Jurkat, Clone E6-1 (cell line): Measurements from ENCODE around the gene ALG6. TPM values are rescaled to one million over a fixed set of nuclear protein-coding genes. Genes with fewer than 3 reads are reported as not detected.

Experiments
- DNase-seq: peaks from one replicate; pipeline ENCODE4 v3.0.0-alpha.2; 2011; ENCODE audit warnings: low read depth, low spot score
- H3K4me3 ChIP-seq: 2 replicates; pipeline ENCODE4 v1.5.1; 2011; ENCODE audit warnings: mild to moderate bottlenecking, low read length, control low read depth, moderate library complexity
- polyA plus RNA-seq: library from polyadenylated mRNA; unstranded; fragments of >200 nt; gene quantifications from one replicate; pipeline ENCODE4 v1.2.1, GENCODE V29; 2012; ENCODE audit warnings: missing spikeins; ENCODE audit not compliant: insufficient read length, insufficient read depth

Gene ALG6
- 32.0 TPM for polyA plus RNA-seq

DNA sequence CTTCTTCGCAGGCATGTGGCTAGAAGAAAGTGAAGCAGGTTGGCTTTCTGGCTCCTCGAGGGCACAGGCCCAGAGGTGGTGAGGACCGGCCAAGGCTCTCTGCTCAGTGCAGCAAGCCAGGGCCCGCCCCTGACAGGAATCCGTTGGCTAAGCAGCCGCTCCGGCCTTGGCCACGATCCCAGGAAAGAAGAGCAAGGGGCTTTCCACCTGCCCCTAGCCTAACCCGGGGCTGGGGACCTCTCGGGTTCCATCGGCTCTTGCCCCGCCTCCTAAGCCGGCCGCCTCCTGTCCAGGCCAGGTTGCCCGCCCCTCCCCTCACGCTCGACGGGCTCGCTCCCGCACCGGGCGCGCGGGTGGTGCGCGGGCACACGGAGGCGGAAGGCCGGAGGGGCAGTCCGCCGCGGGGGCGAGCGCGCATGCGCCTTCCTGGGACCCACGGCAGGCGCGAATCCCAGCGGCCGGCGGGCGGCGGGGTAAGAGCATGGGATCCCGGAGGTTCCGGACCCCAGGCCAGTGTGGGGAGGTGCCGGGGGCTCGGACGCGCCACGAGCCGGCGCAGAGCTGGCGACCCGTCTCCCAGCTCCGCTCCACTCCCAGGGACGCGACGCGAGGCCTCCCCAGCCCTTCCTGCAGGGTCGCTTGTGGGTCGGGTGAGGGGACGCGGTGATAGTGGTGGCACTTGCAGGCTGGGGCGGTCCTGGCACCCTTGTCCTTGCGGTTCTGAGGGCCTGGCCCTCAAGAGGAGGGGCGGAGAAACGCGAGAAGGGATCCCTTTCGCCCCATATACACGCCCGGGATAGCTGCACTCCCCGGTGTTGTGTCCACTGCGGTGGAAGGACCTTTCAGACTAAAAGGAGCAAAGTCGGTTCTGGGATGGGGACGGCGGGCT lies at the start of gene ALG6:
Gene ALG6, plus strand, starts transcription at position 413 of the 889 bp plus-strand sequence. CDS start 3,351 bp downstream, outside the sequence.
- peak; percentile 75 for DNase-seq
- peak within 1 kb of the TSS; percentile 95 for H3K4me3 ChIP-seq

DNA sequence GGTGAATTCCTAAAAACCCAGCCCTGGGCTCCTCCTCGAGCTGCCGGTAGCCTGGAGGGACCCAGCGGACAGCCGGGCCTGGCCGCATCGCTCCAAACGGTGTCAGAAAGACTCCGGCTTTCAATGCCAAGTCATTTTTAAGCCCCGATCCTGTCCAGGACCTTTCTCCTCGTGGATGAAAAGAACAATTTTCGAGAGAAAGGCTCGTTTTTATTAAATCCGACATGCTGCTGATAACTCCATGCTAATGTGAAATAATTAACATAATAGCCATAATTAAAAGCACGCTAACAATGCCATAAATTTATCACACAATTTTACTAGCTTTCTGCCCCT lies 49.6 kb upstream of the ALG6 start:
- no peak for DNase-seq
- H3K4me3 ChIP-seq: peak overlapping the region; percentile 57

DNA sequence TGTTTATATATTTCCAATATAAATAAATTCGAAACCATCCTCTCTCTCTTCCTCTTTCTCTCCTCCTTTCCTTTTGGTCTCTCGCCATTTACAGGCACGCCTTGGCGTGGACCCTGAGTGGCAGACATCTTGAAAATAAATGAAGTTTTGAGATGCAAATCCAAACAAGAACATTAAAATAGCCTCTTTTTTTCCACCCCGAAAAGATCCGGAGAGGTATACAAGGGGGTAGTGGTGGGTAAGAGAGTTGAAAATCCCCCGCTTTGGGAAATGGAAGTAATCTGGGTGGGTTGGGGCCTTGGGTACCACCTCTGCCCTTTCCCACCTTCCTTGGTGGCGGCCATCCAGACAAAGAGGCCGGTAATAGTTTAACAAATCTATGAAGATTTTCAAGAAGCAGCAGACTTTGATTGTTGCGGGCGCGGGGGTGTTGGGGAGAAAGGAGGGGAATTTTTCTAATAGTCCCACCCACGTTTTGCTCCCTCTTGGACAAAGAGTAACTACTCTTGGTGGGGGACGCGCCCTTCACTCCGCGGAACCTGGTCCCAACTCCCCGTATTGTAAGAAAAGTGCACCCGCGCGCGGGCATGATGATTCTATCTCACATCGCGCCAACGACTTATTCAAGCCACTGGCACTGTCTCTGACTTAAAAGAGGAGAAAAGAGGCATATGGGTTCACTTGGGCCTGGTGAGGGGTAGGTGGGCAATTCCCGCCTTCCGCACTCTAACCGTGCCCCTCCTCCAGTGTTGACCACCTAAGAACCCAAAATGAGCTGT lies 49.0 kb upstream of the ALG6 start:
- no peak for DNase-seq
- no peak overlapping the region for H3K4me3 ChIP-seq

DNA sequence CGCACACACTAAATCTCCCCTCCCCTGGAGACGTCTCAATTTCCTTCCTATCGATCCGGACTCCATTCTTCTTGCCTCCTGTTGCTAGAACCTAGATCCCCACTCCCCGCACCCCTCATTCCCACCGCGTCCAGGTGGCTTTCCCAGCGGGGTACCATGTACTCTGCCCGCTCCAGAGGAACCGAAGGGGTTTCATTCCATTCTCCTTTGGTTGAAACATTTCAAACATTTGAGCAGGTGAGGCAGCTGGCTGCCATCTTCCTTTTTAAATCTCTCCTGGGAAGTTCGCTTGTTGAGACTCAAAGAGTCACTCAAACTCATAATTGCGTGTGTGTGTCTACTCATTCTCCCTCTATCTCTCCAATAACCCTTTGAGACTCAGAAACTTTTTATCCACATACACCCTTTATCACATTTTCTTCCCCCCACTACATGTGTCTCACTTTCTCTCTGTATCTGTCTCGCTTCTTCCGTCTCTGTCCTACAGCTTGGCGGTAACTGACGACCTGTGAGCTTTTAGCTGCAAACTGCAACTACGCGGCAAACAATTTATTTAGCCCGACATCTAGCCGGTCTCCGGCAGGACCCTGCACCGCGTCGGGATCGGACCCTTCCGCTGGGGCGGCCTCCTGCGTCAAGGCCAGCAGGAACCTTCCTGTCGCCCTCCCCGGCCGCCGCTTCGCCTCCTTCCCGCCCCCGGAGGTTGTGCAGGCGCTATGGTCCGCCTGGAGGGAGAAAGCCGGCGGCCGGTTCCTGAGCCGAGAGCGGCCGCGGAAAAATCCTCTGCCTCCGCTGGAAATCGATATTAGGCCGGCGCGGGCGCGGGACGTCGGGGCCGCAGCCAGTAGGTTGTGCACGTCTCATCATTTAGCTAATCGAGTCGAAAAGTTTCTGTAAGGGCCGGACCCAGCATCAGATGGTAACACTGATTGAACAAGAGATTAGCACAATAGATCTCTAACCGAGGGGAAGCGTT lies 48.1 kb upstream of the ALG6 start:
- no peak for DNase-seq
- H3K4me3 ChIP-seq: no peak overlapping the region

DNA sequence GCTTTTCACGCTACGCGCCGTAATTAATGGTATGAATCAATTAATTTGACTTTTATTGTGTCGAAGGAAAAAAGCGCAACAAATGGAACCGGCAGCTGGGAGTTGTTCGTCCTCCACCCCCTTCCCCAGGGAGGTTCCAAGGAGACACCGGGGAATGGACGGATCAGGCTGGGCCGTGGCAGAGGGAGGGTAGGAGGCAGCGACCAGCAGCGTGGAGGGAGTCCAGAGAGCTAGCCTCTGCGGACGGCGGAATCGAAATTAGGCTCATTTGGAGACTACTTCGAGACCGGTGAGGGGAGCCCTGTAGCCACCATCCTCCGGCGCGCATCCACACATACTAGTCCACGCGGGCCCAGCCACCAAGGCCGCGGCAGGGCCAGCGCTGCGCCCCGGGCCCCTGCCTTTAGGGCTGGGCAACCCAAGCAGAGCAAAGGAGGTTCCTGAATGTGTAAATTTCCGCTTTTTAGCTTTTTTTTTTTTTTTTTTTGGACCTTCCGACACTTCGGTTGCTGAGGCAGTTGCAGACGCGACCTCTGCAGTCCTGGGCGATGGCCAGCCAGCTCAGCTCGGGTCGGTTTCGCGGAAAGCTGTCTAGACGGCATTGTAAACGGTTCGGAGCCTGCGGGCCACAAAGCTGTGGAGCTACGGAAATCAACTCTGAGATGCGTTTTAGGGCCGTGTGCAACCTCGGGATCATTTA lies 47.3 kb upstream of the ALG6 start:
- no peak overlapping the region for H3K4me3 ChIP-seq
- DNase-seq: no peak

DNA sequence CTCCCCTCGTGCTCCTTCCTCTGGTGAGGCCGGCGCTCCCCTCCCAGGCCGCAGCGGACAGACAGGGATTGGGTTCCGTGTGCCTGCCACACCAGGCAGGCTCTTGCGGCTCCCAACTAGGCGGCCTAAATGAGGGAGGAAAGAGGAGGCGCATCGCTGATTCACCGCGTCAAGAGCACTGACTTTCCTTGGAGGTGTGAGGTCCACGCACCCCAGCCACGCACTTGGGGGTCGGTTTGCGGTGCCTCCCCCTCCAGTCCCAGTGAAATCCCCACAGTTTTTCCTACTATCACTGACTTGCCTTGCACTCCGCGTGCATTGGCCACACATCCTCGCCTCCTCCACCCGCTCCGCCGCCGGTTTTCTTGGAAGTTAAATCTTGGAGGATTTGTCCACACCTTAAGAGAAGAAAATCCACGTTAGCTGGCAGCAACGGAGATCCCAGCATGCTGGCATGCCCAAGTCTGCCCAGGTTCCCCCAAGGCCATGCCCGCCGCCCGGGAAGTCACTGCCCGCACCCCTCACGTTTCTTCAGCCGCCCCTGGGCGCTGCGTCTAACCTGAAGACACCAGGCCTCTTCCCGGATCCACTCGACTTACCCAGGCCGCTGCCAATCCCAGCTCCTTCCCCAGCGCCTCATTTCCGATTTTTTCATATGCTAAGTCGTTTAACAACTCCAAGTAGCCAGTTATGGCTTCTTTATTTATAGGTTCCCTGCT lies 46.2 kb upstream of the ALG6 start:
- no peak for DNase-seq
- H3K4me3 ChIP-seq: no peak overlapping the region

DNA sequence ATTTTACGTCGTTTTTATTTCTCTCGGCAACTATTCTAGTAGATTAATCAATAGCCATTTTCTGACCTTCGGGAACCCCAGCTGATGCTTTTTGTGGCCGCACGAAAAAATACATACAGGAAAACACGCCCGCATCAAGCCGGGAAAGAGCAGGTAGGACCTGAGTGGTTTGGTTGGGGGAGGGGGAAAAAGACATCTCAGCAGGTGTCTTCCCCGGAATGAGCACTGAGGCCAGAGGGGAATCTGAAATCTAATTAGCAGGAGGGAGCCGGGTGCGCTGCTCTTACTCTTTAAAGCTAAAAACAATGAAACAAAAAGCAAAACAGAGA lies 45.7 kb upstream of the ALG6 start:
- peak overlapping the region; percentile 50 for H3K4me3 ChIP-seq
- no peak for DNase-seq

DNA sequence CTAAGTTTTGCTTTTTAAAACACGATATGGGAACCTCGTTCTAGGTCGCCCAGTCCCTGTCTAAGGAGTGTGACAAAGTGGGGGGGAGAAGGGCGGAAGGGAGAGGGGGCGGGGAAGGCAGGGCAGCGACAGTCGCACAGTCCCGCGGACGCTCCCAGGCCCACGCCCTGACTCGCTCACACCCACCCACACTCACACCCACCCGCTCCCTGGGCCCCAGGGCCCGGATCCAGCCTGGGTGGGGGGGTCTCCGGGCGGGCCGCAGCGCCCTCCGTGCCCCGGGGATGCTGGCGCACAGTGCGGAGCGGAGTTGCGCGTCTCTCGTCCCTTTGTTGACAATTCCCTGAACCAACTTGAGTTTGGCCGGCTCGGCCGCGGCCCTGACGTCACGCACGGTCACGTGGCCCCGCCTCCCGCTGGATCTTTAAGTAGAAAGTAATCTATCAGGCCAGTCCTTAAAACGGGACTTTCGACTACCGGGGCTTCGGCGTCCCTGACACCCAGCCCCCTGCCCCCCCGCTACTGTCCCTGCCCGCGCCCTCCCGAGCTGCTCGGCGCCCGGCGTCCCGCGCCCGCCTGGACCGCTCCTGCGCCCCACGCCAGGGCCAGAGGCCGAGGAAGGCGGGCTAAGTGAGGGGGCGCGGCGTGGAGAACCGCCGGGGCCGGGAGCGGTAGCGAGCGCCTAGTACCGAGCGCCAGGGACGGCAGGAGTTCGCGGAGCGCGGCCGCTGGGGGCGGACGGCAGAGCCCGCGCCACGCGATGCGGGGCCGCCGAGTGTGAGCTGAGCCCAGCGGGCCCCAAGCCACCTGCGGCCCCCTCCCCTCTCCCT lies 45.1 kb upstream of the ALG6 start, which contains the start of gene FOXD3:
Gene FOXD3, plus strand, starts transcription at position 454 of the 830 bp plus-strand sequence. CDS start 492 bp downstream, outside the sequence.
- H3K4me3 ChIP-seq: peak within 1 kb of the TSS; percentile 50
- DNase-seq: no peak

DNA sequence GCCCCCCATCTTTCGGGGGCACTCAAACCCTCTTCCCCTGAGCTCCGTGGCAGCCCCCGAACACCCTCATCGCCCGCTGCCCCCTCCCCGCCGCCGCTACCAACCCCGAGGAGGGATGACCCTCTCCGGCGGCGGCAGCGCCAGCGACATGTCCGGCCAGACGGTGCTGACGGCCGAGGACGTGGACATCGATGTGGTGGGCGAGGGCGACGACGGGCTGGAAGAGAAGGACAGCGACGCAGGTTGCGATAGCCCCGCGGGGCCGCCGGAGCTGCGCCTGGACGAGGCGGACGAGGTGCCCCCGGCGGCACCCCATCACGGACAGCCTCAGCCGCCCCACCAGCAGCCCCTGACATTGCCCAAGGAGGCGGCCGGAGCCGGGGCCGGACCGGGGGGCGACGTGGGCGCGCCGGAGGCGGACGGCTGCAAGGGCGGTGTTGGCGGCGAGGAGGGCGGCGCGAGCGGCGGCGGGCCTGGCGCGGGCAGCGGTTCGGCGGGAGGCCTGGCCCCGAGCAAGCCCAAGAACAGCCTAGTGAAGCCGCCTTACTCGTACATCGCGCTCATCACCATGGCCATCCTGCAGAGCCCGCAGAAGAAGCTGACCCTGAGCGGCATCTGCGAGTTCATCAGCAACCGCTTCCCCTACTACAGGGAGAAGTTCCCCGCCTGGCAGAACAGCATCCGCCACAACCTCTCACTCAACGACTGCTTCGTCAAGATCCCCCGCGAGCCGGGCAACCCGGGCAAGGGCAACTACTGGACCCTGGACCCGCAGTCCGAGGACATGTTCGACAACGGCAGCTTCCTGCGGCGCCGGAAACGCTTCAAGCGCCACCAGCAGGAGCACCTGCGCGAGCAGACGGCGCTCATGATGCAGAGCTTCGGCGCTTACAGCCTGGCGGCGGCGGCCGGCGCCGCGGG lies 44.2 kb upstream of the ALG6 start:
- peak; percentile 18 for DNase-seq
- peak overlapping the region; percentile 50 for H3K4me3 ChIP-seq

DNA sequence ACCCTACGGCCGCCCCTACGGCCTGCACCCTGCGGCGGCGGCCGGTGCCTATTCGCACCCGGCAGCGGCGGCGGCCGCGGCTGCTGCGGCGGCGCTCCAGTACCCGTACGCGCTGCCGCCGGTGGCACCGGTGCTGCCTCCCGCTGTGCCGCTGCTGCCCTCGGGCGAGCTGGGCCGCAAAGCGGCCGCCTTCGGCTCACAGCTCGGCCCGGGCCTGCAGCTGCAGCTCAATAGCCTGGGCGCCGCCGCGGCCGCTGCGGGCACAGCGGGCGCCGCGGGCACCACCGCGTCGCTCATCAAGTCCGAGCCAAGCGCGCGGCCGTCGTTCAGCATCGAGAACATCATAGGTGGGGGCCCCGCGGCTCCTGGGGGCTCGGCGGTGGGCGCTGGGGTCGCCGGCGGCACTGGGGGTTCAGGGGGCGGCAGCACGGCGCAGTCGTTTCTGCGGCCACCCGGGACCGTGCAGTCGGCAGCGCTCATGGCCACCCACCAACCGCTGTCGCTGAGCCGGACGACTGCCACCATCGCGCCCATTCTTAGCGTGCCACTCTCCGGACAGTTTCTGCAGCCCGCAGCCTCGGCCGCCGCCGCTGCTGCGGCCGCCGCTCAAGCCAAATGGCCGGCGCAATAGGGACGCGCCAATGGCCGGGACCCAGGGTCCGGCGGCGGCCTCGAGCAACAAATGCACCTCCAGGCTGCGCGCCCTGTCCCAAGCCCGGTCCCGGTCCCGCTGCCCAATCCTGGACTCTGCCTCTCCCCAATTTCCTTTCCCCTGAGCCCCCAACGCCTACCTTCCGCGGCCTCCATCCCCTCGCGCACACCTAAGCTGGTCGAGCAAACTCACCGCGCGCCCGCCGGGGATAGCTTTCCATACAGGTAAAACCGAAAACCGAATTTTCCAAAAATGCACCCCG lies 43.3 kb upstream of the ALG6 start:
- no peak for DNase-seq
- peak overlapping the region; percentile 42; the same call in 1 of the 2 replicates for H3K4me3 ChIP-seq

DNA sequence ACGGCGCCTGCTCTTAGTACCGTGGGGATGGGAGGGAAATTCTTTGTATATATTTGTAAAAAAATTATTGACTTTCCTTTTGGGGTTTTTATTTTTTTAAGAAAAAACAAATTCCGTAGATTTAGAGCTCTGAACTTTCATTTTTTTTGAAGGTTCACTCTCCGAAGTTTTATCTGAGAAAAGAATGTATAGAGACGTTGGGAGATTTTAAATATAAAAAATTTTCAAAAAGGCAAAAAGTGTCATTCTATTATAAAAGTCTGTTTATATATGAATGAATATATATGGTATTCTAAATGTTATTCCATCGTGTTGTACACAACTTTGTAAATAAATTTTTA lies 42.7 kb upstream of the ALG6 start:
- no peak overlapping the region for H3K4me3 ChIP-seq
- no peak for DNase-seq

DNA sequence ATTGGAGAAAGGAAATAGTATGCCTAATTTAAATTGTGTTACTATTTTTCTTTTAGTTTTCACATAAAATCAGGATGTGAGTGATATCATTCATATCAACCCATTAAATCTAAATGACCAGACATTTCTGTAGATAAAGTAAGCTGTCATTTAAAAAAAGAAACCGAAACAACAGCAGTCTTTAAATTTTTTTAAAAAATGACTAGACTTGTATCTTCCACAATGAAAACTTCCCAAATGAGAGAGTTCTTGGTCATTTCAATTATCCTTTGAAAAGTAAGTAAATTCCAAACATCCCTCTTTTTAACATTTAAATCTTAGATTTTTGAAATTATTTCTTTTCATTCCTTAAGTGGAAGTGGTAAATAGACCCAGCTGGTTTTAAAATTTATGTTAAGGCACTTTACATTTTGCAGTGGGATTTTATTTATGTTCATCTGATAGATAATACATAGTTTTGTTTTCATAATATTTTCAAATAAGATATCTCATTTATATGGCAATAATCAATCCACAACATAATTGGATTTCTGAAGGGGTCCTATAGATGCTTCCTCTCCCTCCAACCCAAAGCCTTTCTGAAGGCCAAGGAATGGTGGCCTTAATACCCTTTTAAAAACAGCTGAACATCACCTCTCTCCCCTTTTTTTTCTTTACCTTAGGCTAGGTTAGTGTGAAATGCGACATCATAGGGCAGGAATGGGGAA lies 42.0 kb upstream of the ALG6 start:
- no peak overlapping the region for H3K4me3 ChIP-seq
- DNase-seq: no peak

DNA sequence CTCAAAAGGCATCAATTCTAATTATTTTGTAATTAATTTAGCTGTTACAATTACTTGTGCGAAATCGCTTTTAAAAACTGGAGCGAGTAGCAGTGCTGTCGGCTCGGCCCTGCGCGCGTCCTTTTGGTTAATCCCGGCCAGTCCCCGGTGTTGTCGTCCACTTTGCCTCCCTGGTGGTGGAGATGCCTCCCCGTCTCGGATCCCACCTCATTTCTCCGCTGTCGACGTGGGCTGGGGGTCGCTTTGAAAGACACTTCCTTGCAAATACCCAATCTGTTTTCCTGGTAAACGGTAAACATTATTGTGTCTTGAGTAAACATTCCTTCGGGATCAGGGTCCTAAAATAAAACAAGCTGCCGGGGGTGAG lies 41.3 kb upstream of the ALG6 start:
- DNase-seq: no peak
- H3K4me3 ChIP-seq: no peak overlapping the region

DNA sequence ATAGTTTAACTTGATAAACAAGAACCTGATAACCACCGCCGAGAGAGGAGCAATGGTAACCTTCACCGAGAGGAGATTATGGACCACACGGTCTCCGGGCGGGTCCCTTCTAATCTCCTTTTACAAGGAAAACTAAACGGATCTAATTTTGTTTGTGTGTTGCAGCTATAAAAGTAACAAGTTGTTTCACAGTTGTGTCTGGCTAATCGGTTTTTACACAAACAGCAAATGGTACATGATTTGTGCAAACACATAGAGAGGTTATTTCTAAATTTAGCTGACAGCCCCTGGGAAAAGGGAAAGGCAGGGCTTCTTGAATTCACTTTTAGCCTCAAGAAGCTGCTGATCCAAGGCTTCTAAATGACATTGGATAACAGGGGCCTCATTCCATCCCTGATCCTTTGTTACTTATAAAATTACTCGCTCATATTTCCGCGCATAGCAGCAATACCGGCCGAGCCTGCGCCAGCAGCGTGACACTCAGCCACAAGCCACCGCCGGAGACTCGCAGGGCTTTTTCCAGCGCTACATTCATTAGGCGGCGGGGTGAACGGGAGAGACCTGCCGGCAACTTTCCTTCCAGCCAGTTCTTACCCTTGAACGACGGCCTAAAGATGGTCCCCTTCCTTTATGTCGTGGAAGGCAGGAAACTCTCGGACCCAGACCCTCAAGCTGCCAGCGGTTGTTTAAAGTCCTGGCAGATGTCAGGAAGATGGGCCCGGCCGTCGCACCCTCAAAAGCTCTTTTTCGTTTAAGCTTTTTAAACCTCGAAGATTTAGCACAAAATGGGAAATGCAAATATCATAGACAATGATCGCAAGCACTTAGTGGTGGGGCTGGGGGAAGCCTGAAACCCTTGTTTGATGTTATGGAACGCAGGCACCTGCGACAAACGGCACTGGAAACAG lies 40.7 kb upstream of the ALG6 start:
- no peak for DNase-seq
- H3K4me3 ChIP-seq: peak overlapping the region; percentile 40
